Neuronal stem cell (in vitro differentiated cells): Measurements from ENCODE around the gene LTN1.

Experiments used
- DNase-seq: peaks from one replicate; pipeline ENCODE4 v3.0.0-alpha.2; 2013; ENCODE audit warnings: low spot score
- H2AFZ ChIP-seq: one replicate; pipeline ENCODE4 v1.6.1; 2013; ENCODE audit warnings: mild to moderate bottlenecking, low read length, inconsistent platforms
- H2AK5ac ChIP-seq: 2 replicates; pipeline ENCODE4 v1.6.1; 2013; ENCODE audit warnings: low read depth, mild to moderate bottlenecking, inconsistent platforms, low read length, moderate library complexity, mixed read lengths
- H2BK120ac ChIP-seq: 2 replicates; pipeline ENCODE4 v1.6.1; 2013; ENCODE audit warnings: low read depth, mild to moderate bottlenecking, inconsistent platforms, low read length, moderate library complexity, mixed read lengths
- H2BK12ac ChIP-seq: one replicate; pipeline ENCODE4 v1.6.1; 2013; ENCODE audit warnings: low read length, inconsistent platforms
- H2BK15ac ChIP-seq: 2 replicates; pipeline ENCODE4 v1.6.1; 2013; ENCODE audit warnings: mild to moderate bottlenecking, low read length, inconsistent platforms, mixed read lengths
- H2BK5ac ChIP-seq: one replicate; pipeline ENCODE4 v1.6.1; 2013; ENCODE audit warnings: inconsistent platforms, mild to moderate bottlenecking, low read length, moderate library complexity
- H3K14ac ChIP-seq: one replicate; pipeline ENCODE4 v1.6.1; 2013; ENCODE audit warnings: low read length, inconsistent platforms
- H3K18ac ChIP-seq: 2 replicates; pipeline ENCODE4 v1.6.1; 2013; ENCODE audit warnings: low read length, inconsistent platforms
- H3K23ac ChIP-seq: 2 replicates; pipeline ENCODE4 v1.6.1; 2013; ENCODE audit warnings: low read depth, mild to moderate bottlenecking, mixed read lengths, low read length, inconsistent platforms; ENCODE audit not compliant: poor library complexity
- H3K27ac ChIP-seq: replicated peaks from 3 replicates; pipeline ENCODE4 v1.5.1; 2013; ENCODE audit warnings: low read length, inconsistent platforms
- H3K27me3 ChIP-seq, 3 experiments: 2 replicates each; pipeline ENCODE4 v1.6.1; 2013; ENCODE audit warnings: low read length in 3 of 3, mild to moderate bottlenecking in 2 of 3, inconsistent platforms in 1 of 3, low read depth in 1 of 3, mixed read lengths in 1 of 3, moderate library complexity in 1 of 3; ENCODE audit not compliant: control insufficient read depth in 3 of 3, insufficient read depth in 3 of 3
- H3K36me3 ChIP-seq, 2 donors: replicated peaks in 1 of 2; 2 replicates each; pipeline ENCODE4 v1.6.1; 2013; ENCODE audit warnings: low read length in 2 of 2; ENCODE audit not compliant: control insufficient read depth in 2 of 2, insufficient read depth in 2 of 2
- H3K4ac ChIP-seq: 2 replicates; pipeline ENCODE4 v1.6.1; 2013; ENCODE audit warnings: inconsistent platforms, mild to moderate bottlenecking, low read length, moderate library complexity
- H3K4me1 ChIP-seq, 2 donors: 1 replicate in 1 of 2; 2 replicates in 1 of 2; pipeline ENCODE4 v1.6.1; 2013; ENCODE audit warnings: low read length in 2 of 2, low read depth in 1 of 2; ENCODE audit not compliant: control insufficient read depth in 2 of 2, insufficient read depth in 1 of 2
- H3K4me2 ChIP-seq: one replicate; pipeline ENCODE4 v1.6.1; 2013; ENCODE audit warnings: mild to moderate bottlenecking, low read length, inconsistent platforms; ENCODE audit not compliant: insufficient read depth, poor library complexity, severe bottlenecking
- H3K4me3 ChIP-seq, 2 donors: 2 replicates each; pipeline ENCODE4 v1.5.1; 2013; ENCODE audit warnings: low read length in 2 of 2, mild to moderate bottlenecking in 2 of 2, inconsistent platforms in 1 of 2, moderate library complexity in 1 of 2
- H3K79me1 ChIP-seq: one replicate; pipeline ENCODE4 v1.6.1; 2013; ENCODE audit warnings: low read depth, mild to moderate bottlenecking, inconsistent platforms, low read length, moderate library complexity
- H3K9ac ChIP-seq: one replicate; pipeline ENCODE4 v1.6.1; 2013; ENCODE audit warnings: mild to moderate bottlenecking, low read depth, low read length, inconsistent platforms; ENCODE audit not compliant: poor library complexity
- H3K9me3 ChIP-seq, 2 donors: replicated peaks in 1 of 2; 2 replicates each; pipeline versions ENCODE3 to v1.6.1; 2013; ENCODE audit warnings: low read length in 2 of 2, mild to moderate bottlenecking in 2 of 2, inconsistent platforms in 1 of 2, low read depth in 1 of 2, mixed read lengths in 1 of 2, moderate library complexity in 1 of 2; ENCODE audit not compliant: control insufficient read depth in 2 of 2, insufficient read depth in 1 of 2
- H4K8ac ChIP-seq: one replicate; pipeline ENCODE4 v1.6.1; 2013; ENCODE audit warnings: low read depth, mild to moderate bottlenecking, inconsistent platforms, low read length, moderate library complexity
- H4K91ac ChIP-seq: one replicate; pipeline ENCODE4 v1.6.1; 2013; ENCODE audit warnings: low read length, low read depth, mild to moderate bottlenecking, inconsistent platforms; ENCODE audit not compliant: poor library complexity
- WGBS, 2 donors: extraction: QIAGEN DNeasy Blood & Tissue Kit; methylation state at CpG; one replicate each; pipeline ENCODE4 v1.1.7; 2013; ENCODE audit warnings: missing lambda C conversion rate in 2 of 2, mixed read lengths in 1 of 2; ENCODE audit not compliant: insufficient read length in 2 of 2, insufficient replicate concordance in 1 of 2; ENCODE audit errors: extremely low coverage in 2 of 2; 5-methylcytosine and 5-hydroxymethylcytosine counted together

The LTN1 gene

GRCh38 chr21:28882345-28882744 lies 110.3 kb downstream of the LTN1 start:
- Histone ChIP-seq H3K4me1 (no peaks in the 10 kb centered on the region), H3K23ac (no peak overlapping the region), H4K8ac (no peak overlapping the region), H3K4me2 (no peak overlapping the region), H4K91ac (no peak overlapping the region), H2BK120ac (no peak overlapping the region), H3K9ac (no peak overlapping the region), H2BK12ac (no peak overlapping the region), H3K27ac (no peak overlapping the region), H3K14ac (no peak overlapping the region), H3K4ac (no peak overlapping the region), H3K36me3 (peaks cover 2 to 45% of the 10 kb centered on the region in 2 donors), H3K79me1 (no peaks in the 10 kb centered on the region), H2AK5ac (no peak overlapping the region), H2AFZ (no peak overlapping the region), H3K27me3 (no peaks in the 10 kb centered on the region), H3K4me3 (no peak overlapping the region), H3K18ac (no peak overlapping the region), H3K9me3 (no peaks in the 10 kb centered on the region), H2BK15ac (no peak overlapping the region), H2BK5ac (no peak overlapping the region)
- no peak for DNase-seq
- no CpG with 5 or more reads among the region's 2 CpGs for WGBS, 2 donors
